ENCODE measurements around the gene MANSC1. TPM values are rescaled to one million over a fixed set of nuclear protein-coding genes. Genes with fewer than 3 reads are reported as not detected.

The MANSC1 gene
- polyA plus RNA-seq, 1 donor from 2014 or later, result 1.3 TPM

DNA sequence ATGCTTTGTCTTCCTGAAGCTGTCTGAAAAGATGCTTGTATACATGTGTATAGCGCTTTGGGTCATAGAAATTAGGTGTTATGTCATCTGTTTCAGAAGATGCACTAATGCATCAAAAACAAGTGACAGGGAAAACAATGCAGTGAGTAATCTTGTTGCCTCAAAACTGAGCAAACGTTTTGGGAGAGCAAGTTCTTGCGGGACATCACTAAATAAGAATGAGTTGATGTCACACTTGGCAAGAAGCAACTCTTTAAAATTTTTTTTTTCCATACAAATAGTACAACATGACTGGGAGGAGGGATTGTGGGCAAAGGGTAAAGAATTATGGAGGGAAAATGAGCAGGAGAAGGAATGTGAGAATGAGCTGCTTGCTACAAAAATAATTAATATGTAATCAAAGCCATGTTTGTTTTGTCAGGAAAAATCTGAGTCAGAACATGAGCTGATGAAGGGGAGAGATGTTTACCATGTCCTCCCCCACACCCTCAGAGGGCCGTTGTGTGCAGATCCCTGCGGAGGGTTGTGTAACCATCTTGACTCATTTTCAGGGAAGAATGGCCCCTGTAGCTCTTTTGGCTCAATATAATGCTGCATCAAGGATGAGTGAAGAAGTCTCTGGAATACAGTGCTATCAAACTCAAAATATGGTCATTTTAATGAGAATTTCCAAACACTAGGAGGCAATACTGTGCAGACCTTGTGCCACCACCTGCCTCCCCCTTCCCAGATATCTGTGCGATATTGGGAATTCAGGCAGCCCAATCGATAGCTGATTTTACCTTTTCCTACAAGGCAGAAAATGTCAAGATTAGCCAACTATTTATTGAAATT, 48.2 kb upstream of the MANSC1 start:
- no peak overlapping the region for H3K27ac ChIP-seq (ENCODE audit: low read length)
- H3K79me2 ChIP-seq (replicated peaks; ENCODE audit: insufficient read depth, low read length), result no peaks in the 10 kb centered on the region
- H3F3A ChIP-seq (ENCODE audit: insufficient read depth, low read length, poor library complexity, severe bottlenecking), result no peaks in the 10 kb centered on the region
- no peak overlapping the region for H3K4me3 ChIP-seq (ENCODE audit: low read length)
- H3K9me3 ChIP-seq (ENCODE audit: low read length), result no peaks in the 10 kb centered on the region
- H2AFZ ChIP-seq (ENCODE audit: low read depth, low read length), result no peak overlapping the region
- H3K27me3 ChIP-seq (ENCODE audit: insufficient read depth, low read depth, low read length), result no peaks in the 10 kb centered on the region
- TF ChIP-seq EZH2 (IDR thresholded peaks at IDR 0.05; ENCODE audit: borderline replicate concordance, insufficient read depth, low read length, poor library complexity, severe bottlenecking) (no peak), SMC3 (conservative IDR thresholded peaks at IDR 0.05; ENCODE audit: poor library complexity) (no peak)
- no peaks in the 10 kb centered on the region for H3K36me3 ChIP-seq (ENCODE audit: insufficient read depth, low read length)
- H3K9me2 ChIP-seq (ENCODE audit: insufficient read depth, low read length), result no peaks in the 10 kb centered on the region
- H3K4me2 ChIP-seq (ENCODE audit: low read length), result no peak overlapping the region
- no peaks in the 10 kb centered on the region for H4K20me1 ChIP-seq (ENCODE audit: insufficient read depth)
- no peak overlapping the region for H3K9ac ChIP-seq (ENCODE audit: low read length)

DNA sequence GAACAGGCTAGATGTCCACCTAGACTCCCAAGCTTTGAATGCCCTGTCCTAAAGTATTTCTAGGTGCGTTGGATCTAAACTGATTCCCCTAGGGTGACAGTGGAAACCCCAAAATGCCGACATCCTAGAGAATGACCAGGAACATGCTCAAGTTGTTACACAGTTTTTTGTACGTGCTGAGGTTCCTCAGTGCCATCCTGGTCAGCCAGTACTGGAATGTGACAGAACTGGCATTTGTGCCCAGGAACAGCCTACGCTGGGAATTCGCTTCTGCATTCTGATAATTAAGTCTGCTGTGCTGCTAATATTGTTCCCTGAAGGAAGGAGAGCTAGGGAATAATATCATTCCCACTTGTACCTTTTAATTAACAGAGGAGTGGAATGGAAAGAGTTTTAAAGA, 47.1 kb upstream of the MANSC1 start:
- Histone ChIP-seq H4K20me1 (ENCODE audit: insufficient read depth) (no peaks in the 10 kb centered on the region), H3K36me3 (ENCODE audit: insufficient read depth, low read length) (no peaks in the 10 kb centered on the region), H3K9me2 (ENCODE audit: insufficient read depth, low read length) (no peaks in the 10 kb centered on the region), H3K4me3 (ENCODE audit: low read length) (no peak overlapping the region), H2AFZ (ENCODE audit: low read depth, low read length) (no peak overlapping the region), H3K27me3 (ENCODE audit: insufficient read depth, low read depth, low read length) (no peaks in the 10 kb centered on the region), H3K4me2 (ENCODE audit: low read length) (no peak overlapping the region), H3K9ac (ENCODE audit: low read length) (no peak overlapping the region), H3K79me2 (replicated peaks; ENCODE audit: insufficient read depth, low read length) (no peaks in the 10 kb centered on the region), H3F3A (ENCODE audit: insufficient read depth, low read length, poor library complexity, severe bottlenecking) (no peaks in the 10 kb centered on the region), H3K27ac (ENCODE audit: low read length) (no peak overlapping the region), H3K9me3 (ENCODE audit: low read length) (no peaks in the 10 kb centered on the region)
- TF ChIP-seq EP300 (conservative IDR thresholded peaks at IDR 0.05; ENCODE audit: poor library complexity, severe bottlenecking), result no peak
- no peak for TF ChIP-seq SMC3 (conservative IDR thresholded peaks at IDR 0.05; ENCODE audit: poor library complexity)
- no peak for TF ChIP-seq RAD21 (conservative IDR thresholded peaks at IDR 0.05)
- TF ChIP-seq, protein P1, sequence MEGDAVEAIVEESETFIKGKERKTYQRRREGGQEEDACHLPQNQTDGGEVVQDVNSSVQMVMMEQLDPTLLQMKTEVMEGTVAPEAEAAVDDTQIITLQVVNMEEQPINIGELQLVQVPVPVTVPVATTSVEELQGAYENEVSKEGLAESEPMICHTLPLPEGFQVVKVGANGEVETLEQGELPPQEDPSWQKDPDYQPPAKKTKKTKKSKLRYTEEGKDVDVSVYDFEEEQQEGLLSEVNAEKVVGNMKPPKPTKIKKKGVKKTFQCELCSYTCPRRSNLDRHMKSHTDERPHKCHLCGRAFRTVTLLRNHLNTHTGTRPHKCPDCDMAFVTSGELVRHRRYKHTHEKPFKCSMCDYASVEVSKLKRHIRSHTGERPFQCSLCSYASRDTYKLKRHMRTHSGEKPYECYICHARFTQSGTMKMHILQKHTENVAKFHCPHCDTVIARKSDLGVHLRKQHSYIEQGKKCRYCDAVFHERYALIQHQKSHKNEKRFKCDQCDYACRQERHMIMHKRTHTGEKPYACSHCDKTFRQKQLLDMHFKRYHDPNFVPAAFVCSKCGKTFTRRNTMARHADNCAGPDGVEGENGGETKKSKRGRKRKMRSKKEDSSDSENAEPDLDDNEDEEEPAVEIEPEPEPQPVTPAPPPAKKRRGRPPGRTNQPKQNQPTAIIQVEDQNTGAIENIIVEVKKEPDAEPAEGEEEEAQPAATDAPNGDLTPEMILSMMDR (IDR thresholded peaks at IDR 0.05; ENCODE audit: poor library complexity, severe bottlenecking), result no peak
- TF ChIP-seq TAF1 (IDR thresholded peaks at IDR 0.05; ENCODE audit: low read depth), result no peak

DNA sequence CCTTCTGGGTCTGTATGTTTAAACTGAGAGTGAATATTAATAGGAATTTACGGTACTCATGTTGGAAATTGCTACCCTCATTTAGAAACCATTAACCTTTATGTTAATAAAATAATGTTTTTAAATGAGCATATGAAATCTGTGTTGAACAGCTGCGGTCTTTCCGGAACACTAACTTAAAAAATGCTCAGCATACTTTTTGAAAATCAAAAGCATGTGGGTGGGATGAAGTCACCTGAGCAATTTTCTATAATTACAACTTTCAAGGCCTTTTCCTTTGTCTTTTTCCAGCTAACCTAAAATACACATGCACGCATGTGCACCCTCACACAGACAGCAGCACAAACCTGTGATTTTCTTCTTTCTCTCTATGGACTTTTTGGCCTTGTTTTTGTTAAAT, 46.7 kb upstream of the MANSC1 start:
- Histone ChIP-seq H2AFZ (ENCODE audit: low read depth, low read length) (no peak overlapping the region), H3K9me3 (ENCODE audit: low read length) (no peaks in the 10 kb centered on the region), H3F3A (ENCODE audit: insufficient read depth, low read length, poor library complexity, severe bottlenecking) (no peaks in the 10 kb centered on the region), H4K20me1 (ENCODE audit: insufficient read depth) (no peaks in the 10 kb centered on the region), H3K4me2 (ENCODE audit: low read length) (no peak overlapping the region), H3K36me3 (ENCODE audit: insufficient read depth, low read length) (no peaks in the 10 kb centered on the region), H3K9ac (ENCODE audit: low read length) (no peak overlapping the region), H3K27me3 (ENCODE audit: insufficient read depth, low read depth, low read length) (no peaks in the 10 kb centered on the region), H3K4me3 (ENCODE audit: low read length) (no peak overlapping the region), H3K27ac (ENCODE audit: low read length) (no peak overlapping the region), H3K9me2 (ENCODE audit: insufficient read depth, low read length) (no peaks in the 10 kb centered on the region), H3K79me2 (replicated peaks; ENCODE audit: insufficient read depth, low read length) (no peaks in the 10 kb centered on the region)
- TF ChIP-seq RAD21 (conservative IDR thresholded peaks at IDR 0.05) (no peak), MXI1 (conservative IDR thresholded peaks at IDR 0.05; ENCODE audit: poor library complexity, severe bottlenecking) (no peak), SMC3 (conservative IDR thresholded peaks at IDR 0.05; ENCODE audit: poor library complexity) (no peak), TAF1 (IDR thresholded peaks at IDR 0.05; ENCODE audit: low read depth) (no peak), EP300 (conservative IDR thresholded peaks at IDR 0.05; ENCODE audit: poor library complexity, severe bottlenecking) (no peak), EZH2 (IDR thresholded peaks at IDR 0.05; ENCODE audit: borderline replicate concordance, insufficient read depth, low read length, poor library complexity, severe bottlenecking) (no peak), POLR2AphosphoS5 (IDR thresholded peaks at IDR 0.05) (no peak)
- TF ChIP-seq, protein P1 (IDR thresholded peaks at IDR 0.05; ENCODE audit: poor library complexity, severe bottlenecking), result no peak
- TF ChIP-seq, protein P2, sequence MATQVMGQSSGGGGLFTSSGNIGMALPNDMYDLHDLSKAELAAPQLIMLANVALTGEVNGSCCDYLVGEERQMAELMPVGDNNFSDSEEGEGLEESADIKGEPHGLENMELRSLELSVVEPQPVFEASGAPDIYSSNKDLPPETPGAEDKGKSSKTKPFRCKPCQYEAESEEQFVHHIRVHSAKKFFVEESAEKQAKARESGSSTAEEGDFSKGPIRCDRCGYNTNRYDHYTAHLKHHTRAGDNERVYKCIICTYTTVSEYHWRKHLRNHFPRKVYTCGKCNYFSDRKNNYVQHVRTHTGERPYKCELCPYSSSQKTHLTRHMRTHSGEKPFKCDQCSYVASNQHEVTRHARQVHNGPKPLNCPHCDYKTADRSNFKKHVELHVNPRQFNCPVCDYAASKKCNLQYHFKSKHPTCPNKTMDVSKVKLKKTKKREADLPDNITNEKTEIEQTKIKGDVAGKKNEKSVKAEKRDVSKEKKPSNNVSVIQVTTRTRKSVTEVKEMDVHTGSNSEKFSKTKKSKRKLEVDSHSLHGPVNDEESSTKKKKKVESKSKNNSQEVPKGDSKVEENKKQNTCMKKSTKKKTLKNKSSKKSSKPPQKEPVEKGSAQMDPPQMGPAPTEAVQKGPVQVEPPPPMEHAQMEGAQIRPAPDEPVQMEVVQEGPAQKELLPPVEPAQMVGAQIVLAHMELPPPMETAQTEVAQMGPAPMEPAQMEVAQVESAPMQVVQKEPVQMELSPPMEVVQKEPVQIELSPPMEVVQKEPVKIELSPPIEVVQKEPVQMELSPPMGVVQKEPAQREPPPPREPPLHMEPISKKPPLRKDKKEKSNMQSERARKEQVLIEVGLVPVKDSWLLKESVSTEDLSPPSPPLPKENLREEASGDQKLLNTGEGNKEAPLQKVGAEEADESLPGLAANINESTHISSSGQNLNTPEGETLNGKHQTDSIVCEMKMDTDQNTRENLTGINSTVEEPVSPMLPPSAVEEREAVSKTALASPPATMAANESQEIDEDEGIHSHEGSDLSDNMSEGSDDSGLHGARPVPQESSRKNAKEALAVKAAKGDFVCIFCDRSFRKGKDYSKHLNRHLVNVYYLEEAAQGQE (IDR thresholded peaks at IDR 0.05; ENCODE audit: borderline replicate concordance), result no peak
